Smooth muscle cell (in vitro differentiated cells): Measurements from ENCODE around the gene IL10RB. TPM values are rescaled to one million over a fixed set of nuclear protein-coding genes. Genes with fewer than 3 reads are reported as not detected.

Source experiments
- DNase-seq: peaks from one replicate; lab custom pipeline; 2025; ENCODE audit not compliant: unreplicated experiment; lab: John Stamatoyannopoulos, UW
- H2AFZ ChIP-seq: fragments of 200-600 bp; sonication (generic); 2 replicates; pipeline ENCODE4 v1.6.0; 2016; ENCODE audit warnings: antibody characterized with exemption, low read depth, mild to moderate bottlenecking
- H3F3A ChIP-seq: fragments of 200-600 bp; sonication (generic); 2 replicates; pipeline ENCODE4 v1.6.0; 2017; ENCODE audit warnings: antibody characterized with exemption, low read depth
- H3K27ac ChIP-seq: fragments of 200-600 bp; sonication (generic); 2 replicates; pipeline ENCODE4 v1.5.1; 2016; ENCODE audit warnings: low read depth, mild to moderate bottlenecking
- H3K27me3 ChIP-seq: fragments of 200-600 bp; sonication (generic); 2 replicates; pipeline ENCODE4 v1.6.1; 2016; ENCODE audit warnings: low read depth, mild to moderate bottlenecking
- H3K36me3 ChIP-seq: fragments of 200-600 bp; sonication (generic); 2 replicates; pipeline ENCODE4 v1.5.1; 2016; ENCODE audit warnings: low read depth
- H3K4me1 ChIP-seq: fragments of 200-600 bp; sonication (generic); 2 replicates; pipeline ENCODE4 v1.5.1; 2016; ENCODE audit warnings: low read depth
- H3K4me2 ChIP-seq: fragments of 200-600 bp; sonication (generic); 2 replicates; pipeline ENCODE4 v1.6.0; 2016; ENCODE audit warnings: mild to moderate bottlenecking
- H3K4me3 ChIP-seq: fragments of 200-600 bp; sonication (generic); 2 replicates; pipeline ENCODE4 v1.5.1; 2016; ENCODE audit warnings: mild to moderate bottlenecking
- H3K79me2 ChIP-seq: fragments of 200-600 bp; sonication (generic); 2 replicates; pipeline ENCODE4 v1.6.0; 2016; ENCODE audit warnings: low read depth, mild to moderate bottlenecking
- H3K9ac ChIP-seq: fragments of 200-600 bp; sonication (generic); 2 replicates; pipeline ENCODE4 v1.6.0; 2016; ENCODE audit warnings: low read depth
- H3K9me3 ChIP-seq: fragments of 200-600 bp; sonication (generic); replicated peaks from 2 replicates; pipeline ENCODE4 v1.5.1; 2016; ENCODE audit warnings: low read depth
- H4K20me1 ChIP-seq: fragments of 200-600 bp; sonication (generic); 2 replicates; pipeline ENCODE4 v1.6.0; 2016; ENCODE audit warnings: low read depth
- WGBS: methylation state at CpG from one replicate; pipeline ENCODE4 v1.1.7; 2016; ENCODE audit warnings: low lambda C conversion rate; 5-methylcytosine and 5-hydroxymethylcytosine counted together
- polyA plus RNA-seq: library from polyadenylated mRNA; unstranded; fragments of >200 nt; fragmentation: Nextera tagmentation; extraction: Ambion mirVana; gene quantifications from 2 replicates; pipeline ENCODE4 v1.2.1, GENCODE V29; 2016
- total RNA-seq: library from RNA; depleted of rRNA; stranded (reverse); fragments of >200 nt; gene quantifications from 2 replicates; pipeline ENCODE4 v1.2.3, GENCODE V29; 2014
- TF ChIP-seq, protein P1 (sequence below): fragments of 200-600 bp; sonication (generic); IDR thresholded peaks from 2 replicates; pipeline ENCODE4 v1.5.1; 2017; ENCODE audit warnings: borderline replicate concordance, mild to moderate bottlenecking, antibody characterized with exemption; ENCODE audit not compliant: insufficient read depth, poor library complexity, severe bottlenecking

The IL10RB gene
- total and polyA plus RNA-seq, 2 experiments from 2014 or later, result 34.4 to 40.2 TPM

DNA sequence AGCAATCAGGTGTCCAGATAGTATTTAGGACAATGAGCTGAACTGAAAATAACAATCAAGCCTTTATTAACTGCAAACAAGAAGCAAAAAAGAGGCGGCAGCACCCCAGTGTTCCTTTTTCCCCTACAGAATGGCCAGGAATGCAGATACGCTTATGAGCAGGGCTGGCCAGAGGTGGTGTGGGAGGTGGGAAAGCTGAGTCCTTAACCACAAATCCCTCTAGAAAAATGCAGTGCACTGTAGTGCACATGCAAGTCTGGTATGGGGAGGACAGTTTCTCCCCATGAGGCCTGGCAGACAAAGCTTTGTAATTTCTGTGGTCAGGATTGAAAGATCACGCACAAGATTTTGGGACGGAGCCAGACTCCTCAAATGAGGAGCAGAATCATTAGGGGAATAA is 47.9 kb downstream of the IL10RB start:
- peaks cover 10% of the 10 kb centered on the region for H3K4me1 ChIP-seq
- 31% methylated on average over 4 of the region's 4 CpGs for WGBS
- no peaks in the 10 kb centered on the region for H3K79me2 ChIP-seq
- TF ChIP-seq, protein P1, sequence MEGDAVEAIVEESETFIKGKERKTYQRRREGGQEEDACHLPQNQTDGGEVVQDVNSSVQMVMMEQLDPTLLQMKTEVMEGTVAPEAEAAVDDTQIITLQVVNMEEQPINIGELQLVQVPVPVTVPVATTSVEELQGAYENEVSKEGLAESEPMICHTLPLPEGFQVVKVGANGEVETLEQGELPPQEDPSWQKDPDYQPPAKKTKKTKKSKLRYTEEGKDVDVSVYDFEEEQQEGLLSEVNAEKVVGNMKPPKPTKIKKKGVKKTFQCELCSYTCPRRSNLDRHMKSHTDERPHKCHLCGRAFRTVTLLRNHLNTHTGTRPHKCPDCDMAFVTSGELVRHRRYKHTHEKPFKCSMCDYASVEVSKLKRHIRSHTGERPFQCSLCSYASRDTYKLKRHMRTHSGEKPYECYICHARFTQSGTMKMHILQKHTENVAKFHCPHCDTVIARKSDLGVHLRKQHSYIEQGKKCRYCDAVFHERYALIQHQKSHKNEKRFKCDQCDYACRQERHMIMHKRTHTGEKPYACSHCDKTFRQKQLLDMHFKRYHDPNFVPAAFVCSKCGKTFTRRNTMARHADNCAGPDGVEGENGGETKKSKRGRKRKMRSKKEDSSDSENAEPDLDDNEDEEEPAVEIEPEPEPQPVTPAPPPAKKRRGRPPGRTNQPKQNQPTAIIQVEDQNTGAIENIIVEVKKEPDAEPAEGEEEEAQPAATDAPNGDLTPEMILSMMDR, result no peak
- no peak overlapping the region for H3K9ac ChIP-seq
- no peaks in the 10 kb centered on the region for H3K36me3 ChIP-seq
- no peak for DNase-seq
- H3K9me3 ChIP-seq, result no peaks in the 10 kb centered on the region
- H3K4me3 ChIP-seq, result no peak overlapping the region
- H2AFZ ChIP-seq, result no peak overlapping the region
- H3K4me2 ChIP-seq, result peak overlapping the region; percentile 31
- H3K27ac ChIP-seq, result peak overlapping the region; percentile 20
- no peaks in the 10 kb centered on the region for H3F3A ChIP-seq
- no peaks in the 10 kb centered on the region for H4K20me1 ChIP-seq
- H3K27me3 ChIP-seq, result no peaks in the 10 kb centered on the region

DNA sequence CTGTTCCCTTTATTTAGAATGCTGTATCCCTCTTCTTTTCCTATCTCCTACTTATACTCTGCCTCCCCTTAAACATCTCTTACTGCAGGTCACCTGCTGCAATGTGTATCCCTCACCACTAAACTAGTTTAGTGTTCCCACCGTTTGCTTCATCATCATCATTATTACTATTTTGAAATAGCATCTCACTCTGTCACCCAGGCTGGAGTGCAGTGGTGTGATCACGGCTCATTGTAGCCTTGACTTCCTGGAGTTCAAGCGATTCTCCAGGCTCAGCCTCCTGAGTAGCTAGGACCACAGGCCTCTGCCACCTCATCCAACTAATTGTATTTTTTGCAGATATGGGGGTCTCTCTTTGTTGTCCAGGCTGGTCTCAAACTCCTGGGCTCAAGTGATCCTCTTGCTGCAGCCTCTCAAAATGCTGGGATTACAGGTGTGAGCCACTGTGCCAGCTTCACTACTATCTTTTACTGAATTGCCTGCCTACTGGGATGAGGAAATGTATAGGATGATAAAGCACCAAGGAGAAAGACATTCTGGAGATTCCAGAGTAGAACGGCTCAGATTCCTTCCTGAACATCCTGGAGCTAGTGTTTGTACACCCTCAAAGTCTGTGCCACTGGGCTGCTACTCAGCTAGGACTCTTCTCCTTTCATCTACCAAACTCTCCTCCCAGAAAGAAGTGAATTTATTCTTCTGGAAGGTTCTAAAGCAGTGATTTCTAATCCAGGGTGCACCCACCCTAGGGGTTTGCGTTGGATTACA is 50.0 kb downstream of the IL10RB start:
- 86% methylated on average over 5 of the region's 5 CpGs for WGBS
- H3K9me3 ChIP-seq, result no peaks in the 10 kb centered on the region
- no peak overlapping the region for H3K4me2 ChIP-seq

DNA sequence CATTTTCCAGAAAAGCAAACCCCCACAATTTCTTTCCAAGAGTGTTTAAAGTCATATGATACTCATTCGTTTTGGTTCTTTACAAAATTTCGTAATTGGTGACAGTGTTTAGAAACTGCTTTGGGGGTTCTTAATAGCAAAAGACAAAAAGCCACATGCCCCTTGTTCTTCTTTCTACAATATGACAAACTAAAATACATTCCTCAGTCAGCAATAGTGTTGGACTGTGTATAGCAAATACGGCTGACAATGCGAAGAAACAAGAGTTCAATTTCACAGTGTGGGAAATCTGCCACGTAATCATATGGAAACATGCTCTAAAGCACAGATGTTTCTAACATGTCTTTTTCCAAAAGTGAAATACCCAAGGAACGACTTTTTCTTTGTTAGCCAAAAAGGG is 51.0 kb downstream of the IL10RB start:
- H3F3A ChIP-seq, result no peaks in the 10 kb centered on the region
- no peaks in the 10 kb centered on the region for H3K36me3 ChIP-seq
- H3K4me1 ChIP-seq, result peaks cover 6% of the 10 kb centered on the region
- no peak overlapping the region for H3K4me3 ChIP-seq
- H3K27ac ChIP-seq, result no peak overlapping the region
- H3K79me2 ChIP-seq, result no peaks in the 10 kb centered on the region
- no peaks in the 10 kb centered on the region for H3K9me3 ChIP-seq
- no peak overlapping the region for H2AFZ ChIP-seq
- no peaks in the 10 kb centered on the region for H4K20me1 ChIP-seq
- H3K27me3 ChIP-seq, result no peaks in the 10 kb centered on the region
- 75% methylated on average over 6 of the region's 6 CpGs for WGBS
- H3K4me2 ChIP-seq, result no peak overlapping the region
- TF ChIP-seq, protein P1, result no peak
- no peak overlapping the region for H3K9ac ChIP-seq
- no peak for DNase-seq

More for the DNA sequence above, 50.0 kb downstream of the IL10RB start:
- peaks cover 10% of the 10 kb centered on the region for H3K4me1 ChIP-seq
- H3K27me3 ChIP-seq, result no peaks in the 10 kb centered on the region
- no peaks in the 10 kb centered on the region for H4K20me1 ChIP-seq
- no peaks in the 10 kb centered on the region for H3K79me2 ChIP-seq
- no peak overlapping the region for H2AFZ ChIP-seq
- TF ChIP-seq, protein P1, result no peak
- H3K4me3 ChIP-seq, result no peak overlapping the region
- DNase-seq, result no peak
- no peaks in the 10 kb centered on the region for H3K36me3 ChIP-seq
- H3F3A ChIP-seq, result no peaks in the 10 kb centered on the region
- no peak overlapping the region for H3K9ac ChIP-seq
- H3K27ac ChIP-seq, result no peak overlapping the region
